ENCODE measurements around the gene SYT17. TPM values are rescaled to one million over a fixed set of nuclear protein-coding genes. Genes with fewer than 3 reads are reported as not detected.

SYT17 gene
- total RNA-seq, 3 donors from 2014 or later: 1.9 to 11.9 (median 5.2) TPM

DNA sequence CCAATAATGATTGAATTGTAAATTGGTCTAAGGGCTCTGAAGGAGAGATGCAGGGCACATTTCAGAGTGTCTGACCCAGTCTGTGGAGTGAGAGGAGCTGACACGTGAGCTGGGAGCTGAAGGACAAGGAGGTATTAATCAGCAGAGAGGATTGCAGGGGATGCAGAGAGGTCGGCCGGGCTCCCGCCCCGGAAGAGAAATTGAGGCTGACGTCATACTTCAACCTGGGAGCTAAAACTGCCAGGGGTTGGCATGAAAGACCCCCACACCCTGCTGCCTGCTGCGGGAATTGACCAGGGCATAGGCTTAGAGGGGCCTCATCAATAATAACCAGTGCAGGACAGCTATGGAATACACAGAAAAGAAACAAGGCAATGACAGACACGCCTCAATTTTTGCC, 63.8 kb downstream of the SYT17 start:
- no peaks in the 10 kb centered on the region for H3K27me3 ChIP-seq
- H3K4me1 ChIP-seq: no peaks in the 10 kb centered on the region
- H3K4me3 ChIP-seq: no peak overlapping the region
- no peak overlapping the region for H3K27ac ChIP-seq
- DNase-seq (ENCODE audit: low spot score in 2 of 2): no peak
- TF ChIP-seq POLR2AphosphoS5 (IDR thresholded peaks at IDR 0.05): no peak
- TF ChIP-seq POLR2A (IDR thresholded peaks at IDR 0.05): no peak
- TF ChIP-seq, protein P1, sequence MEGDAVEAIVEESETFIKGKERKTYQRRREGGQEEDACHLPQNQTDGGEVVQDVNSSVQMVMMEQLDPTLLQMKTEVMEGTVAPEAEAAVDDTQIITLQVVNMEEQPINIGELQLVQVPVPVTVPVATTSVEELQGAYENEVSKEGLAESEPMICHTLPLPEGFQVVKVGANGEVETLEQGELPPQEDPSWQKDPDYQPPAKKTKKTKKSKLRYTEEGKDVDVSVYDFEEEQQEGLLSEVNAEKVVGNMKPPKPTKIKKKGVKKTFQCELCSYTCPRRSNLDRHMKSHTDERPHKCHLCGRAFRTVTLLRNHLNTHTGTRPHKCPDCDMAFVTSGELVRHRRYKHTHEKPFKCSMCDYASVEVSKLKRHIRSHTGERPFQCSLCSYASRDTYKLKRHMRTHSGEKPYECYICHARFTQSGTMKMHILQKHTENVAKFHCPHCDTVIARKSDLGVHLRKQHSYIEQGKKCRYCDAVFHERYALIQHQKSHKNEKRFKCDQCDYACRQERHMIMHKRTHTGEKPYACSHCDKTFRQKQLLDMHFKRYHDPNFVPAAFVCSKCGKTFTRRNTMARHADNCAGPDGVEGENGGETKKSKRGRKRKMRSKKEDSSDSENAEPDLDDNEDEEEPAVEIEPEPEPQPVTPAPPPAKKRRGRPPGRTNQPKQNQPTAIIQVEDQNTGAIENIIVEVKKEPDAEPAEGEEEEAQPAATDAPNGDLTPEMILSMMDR (IDR thresholded peaks at IDR 0.05): no peak
- peaks cover 12 to 23% of the 10 kb centered on the region in 2 donors for H3K9me3 ChIP-seq
- no peaks in the 10 kb centered on the region for H3K36me3 ChIP-seq
- intact Hi-C loops (cut with DNase I; ENCODE audit: low total_unique reads): no loop called here

DNA sequence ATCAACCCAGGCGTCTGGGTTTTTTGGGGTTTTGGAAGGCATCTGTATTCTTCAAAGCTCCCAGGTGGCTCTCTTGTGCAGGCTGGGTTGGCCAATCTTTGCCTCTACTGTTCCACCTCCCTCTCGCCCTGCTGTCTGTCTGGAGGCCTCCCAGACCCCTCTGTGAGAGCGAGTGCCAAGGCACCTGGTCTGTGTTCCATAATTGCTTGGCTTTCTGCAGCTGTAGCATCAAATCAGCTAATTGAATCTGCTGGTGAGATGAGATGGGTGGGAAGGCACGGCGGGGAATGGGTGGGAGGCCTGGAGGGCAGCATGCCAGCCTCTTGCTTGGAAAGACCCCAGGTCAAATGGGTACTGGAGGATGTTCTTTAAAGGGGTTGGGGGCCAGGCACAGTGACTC, 64.9 kb downstream of the SYT17 start:
- peaks cover 12 to 23% of the 10 kb centered on the region in 2 donors for H3K9me3 ChIP-seq
- H3K4me3 ChIP-seq: no peak overlapping the region
- H3K27ac ChIP-seq: no peak overlapping the region
- TF ChIP-seq POLR2A (IDR thresholded peaks at IDR 0.05) (no peak), POLR2AphosphoS5 (IDR thresholded peaks at IDR 0.05) (no peak)
- TF ChIP-seq, protein P1 (IDR thresholded peaks at IDR 0.05): no peak
- no peaks in the 10 kb centered on the region for H3K4me1 ChIP-seq
- intact Hi-C loops (cut with DNase I; ENCODE audit: low total_unique reads): no loop called here
- no peak for DNase-seq (ENCODE audit: low spot score in 2 of 2)
- no peaks in the 10 kb centered on the region for H3K36me3 ChIP-seq
- H3K27me3 ChIP-seq: no peaks in the 10 kb centered on the region

DNA sequence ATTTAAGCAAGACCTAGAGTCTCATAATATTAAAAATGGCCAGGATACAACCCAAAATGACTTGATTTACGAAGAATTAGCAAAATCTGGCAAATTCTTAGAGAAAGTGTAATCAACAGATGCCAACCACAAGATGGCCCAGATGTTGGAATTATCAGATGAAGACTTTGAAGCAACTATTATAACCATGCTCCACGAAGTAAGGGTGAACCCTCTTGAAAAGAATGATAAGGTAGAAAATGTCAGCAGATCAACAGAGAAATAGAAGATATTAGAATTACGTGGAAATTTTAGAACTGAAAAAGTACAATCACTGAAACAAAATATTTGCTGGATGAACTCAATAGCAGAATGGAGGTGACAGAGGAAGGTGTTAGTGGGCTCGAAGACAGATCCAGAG, 67.4 kb downstream of the SYT17 start:
- intact Hi-C loops (cut with DNase I; ENCODE audit: low total_unique reads): no loop called here
- H3K9me3 ChIP-seq: peaks cover 12 to 32% of the 10 kb centered on the region in 2 donors
- DNase-seq (ENCODE audit: low spot score in 2 of 2): no peak
- TF ChIP-seq, protein P1 (IDR thresholded peaks at IDR 0.05): no peak
- TF ChIP-seq POLR2A (IDR thresholded peaks at IDR 0.05) (no peak), POLR2AphosphoS5 (IDR thresholded peaks at IDR 0.05) (no peak)
- H3K27me3 ChIP-seq: no peaks in the 10 kb centered on the region
- H3K4me1 ChIP-seq: no peaks in the 10 kb centered on the region
- no peaks in the 10 kb centered on the region for H3K36me3 ChIP-seq
- H3K27ac ChIP-seq: no peak overlapping the region
- no peak overlapping the region for H3K4me3 ChIP-seq

DNA sequence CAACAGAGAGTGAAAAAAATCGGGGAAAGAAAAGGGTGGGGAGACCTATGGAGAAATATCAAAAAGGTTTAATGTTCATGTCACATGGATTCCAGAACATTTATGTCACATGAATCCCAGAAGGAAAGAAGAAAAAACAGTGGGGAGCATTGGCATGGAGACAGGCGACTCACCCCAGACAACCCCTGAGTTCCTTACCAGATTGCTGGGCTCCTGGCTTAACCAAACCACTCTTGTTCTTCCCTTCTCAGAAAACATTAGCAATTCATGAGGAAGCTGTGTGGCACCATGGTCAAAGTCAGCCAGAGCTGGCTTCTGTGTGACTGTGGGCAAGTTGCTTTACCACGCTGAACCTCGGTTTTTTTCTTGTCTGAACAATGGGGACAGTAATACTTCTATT, 67.8 kb downstream of the SYT17 start:
- H3K27me3 ChIP-seq: no peaks in the 10 kb centered on the region
- TF ChIP-seq POLR2A (IDR thresholded peaks at IDR 0.05) (no peak), POLR2AphosphoS5 (IDR thresholded peaks at IDR 0.05) (no peak)
- TF ChIP-seq, protein P1 (IDR thresholded peaks at IDR 0.05): no peak
- no peaks in the 10 kb centered on the region for H3K36me3 ChIP-seq
- peaks cover 12 to 35% of the 10 kb centered on the region in 2 donors for H3K9me3 ChIP-seq
- H3K4me1 ChIP-seq: no peaks in the 10 kb centered on the region
- intact Hi-C loops (cut with DNase I; ENCODE audit: low total_unique reads): no loop called here
- no peak overlapping the region for H3K4me3 ChIP-seq
- no peak for DNase-seq (ENCODE audit: low spot score in 2 of 2)
- no peak overlapping the region for H3K27ac ChIP-seq

DNA sequence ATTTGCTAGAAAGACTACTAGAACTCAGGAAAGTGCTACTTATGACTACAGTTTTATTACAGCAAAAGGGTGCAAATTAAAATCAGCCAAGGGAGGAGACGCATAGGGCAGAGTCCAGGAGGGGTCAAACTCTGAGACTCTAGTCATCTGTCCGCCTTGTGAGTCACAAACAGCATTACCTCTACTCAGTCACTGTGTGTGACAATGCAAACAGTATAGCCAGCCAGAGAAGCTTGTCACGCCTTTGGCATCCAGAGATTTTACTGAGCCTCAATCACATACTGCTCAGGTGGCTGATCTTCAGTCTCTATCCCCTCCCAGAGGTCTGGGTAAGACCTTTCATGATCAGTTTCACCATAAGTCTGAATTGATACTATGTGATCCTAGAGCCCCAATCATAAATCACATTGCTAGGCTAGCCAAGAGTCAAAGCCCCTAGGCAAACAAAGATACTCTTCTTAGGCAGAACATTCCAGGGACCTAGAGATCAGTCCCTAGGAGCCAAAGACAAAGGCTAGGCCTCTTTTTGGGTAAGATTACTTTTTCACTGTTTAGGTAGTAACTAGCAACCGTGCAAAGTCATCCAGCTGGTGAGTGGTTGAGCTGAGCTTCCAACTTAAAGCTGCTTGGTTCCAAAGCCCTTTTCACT, 68.6 kb downstream of the SYT17 start:
- Histone ChIP-seq H3K27ac (no peak overlapping the region), H3K36me3 (no peaks in the 10 kb centered on the region), H3K9me3 (peaks cover 12 to 35% of the 10 kb centered on the region in 2 donors), H3K4me3 (no peak overlapping the region), H3K27me3 (no peaks in the 10 kb centered on the region), H3K4me1 (no peaks in the 10 kb centered on the region)
- no peak for DNase-seq (ENCODE audit: low spot score in 2 of 2)
- TF ChIP-seq, protein P1 (IDR thresholded peaks at IDR 0.05): no peak
- TF ChIP-seq POLR2A (IDR thresholded peaks at IDR 0.05): no peak
- TF ChIP-seq POLR2AphosphoS5 (IDR thresholded peaks at IDR 0.05): no peak
- intact Hi-C loops (cut with DNase I; ENCODE audit: low total_unique reads): no loop called here
